Ammon's horn (tissue), 1 donor: ENCODE data around the gene FNDC5.

Experiments used
- DNase-seq: peaks from one replicate; pipeline ENCODE4 v3.0.0-alpha.2; 2016; ENCODE audit warnings: low spot score

FNDC5 gene

DNA sequence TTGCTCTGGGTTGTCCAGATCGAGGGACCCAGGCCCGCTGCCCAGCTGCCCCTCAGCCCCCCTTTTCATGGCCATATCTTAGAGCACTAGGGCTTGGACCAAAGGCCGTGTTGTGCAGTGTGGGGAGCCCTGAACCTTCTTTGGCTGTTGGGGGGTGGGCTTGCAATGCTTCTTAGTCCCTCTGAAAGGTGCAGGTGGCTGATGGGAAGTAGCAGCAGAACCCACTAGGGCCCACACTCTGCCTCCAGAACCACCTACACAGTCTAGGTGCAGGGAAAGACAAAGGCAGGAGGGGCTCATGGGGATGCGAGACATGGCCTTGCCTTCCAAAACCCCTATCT, 13.3 kb upstream of the FNDC5 start:
- no peak for DNase-seq

DNA sequence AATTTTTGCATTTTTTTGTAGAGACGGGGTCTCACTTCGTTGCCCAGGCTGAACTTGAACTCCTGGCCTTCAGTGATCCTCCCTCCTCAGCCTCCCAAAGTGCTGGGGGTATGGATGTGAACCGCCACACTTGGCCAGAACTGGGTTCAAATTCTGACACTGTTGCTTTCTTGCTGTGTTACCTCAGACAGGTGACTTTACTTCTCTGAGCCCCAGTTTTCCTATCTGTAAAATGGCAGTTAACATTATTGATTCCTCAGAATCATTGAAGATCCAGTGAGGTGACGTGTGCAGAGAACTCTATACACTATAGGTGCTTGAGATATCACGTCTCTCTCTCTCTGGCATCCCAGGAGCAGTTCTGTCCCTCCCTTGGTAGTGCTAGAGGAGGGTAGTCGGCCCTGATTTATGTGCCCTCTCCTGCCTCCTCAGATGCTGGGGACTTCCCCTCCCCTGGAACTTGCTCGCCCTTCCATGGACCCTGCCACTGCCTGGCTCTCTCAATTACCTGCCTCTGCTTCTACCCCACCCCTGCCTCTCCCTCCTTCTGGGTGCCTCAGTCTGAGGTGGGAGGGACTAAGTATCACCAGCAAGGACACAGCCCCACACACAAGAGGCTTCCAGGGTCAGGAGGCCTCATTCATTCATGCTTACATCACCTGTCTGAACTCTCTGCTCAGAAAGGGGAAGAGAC, 12.8 kb upstream of the FNDC5 start:
- DNase-seq = no peak

DNA sequence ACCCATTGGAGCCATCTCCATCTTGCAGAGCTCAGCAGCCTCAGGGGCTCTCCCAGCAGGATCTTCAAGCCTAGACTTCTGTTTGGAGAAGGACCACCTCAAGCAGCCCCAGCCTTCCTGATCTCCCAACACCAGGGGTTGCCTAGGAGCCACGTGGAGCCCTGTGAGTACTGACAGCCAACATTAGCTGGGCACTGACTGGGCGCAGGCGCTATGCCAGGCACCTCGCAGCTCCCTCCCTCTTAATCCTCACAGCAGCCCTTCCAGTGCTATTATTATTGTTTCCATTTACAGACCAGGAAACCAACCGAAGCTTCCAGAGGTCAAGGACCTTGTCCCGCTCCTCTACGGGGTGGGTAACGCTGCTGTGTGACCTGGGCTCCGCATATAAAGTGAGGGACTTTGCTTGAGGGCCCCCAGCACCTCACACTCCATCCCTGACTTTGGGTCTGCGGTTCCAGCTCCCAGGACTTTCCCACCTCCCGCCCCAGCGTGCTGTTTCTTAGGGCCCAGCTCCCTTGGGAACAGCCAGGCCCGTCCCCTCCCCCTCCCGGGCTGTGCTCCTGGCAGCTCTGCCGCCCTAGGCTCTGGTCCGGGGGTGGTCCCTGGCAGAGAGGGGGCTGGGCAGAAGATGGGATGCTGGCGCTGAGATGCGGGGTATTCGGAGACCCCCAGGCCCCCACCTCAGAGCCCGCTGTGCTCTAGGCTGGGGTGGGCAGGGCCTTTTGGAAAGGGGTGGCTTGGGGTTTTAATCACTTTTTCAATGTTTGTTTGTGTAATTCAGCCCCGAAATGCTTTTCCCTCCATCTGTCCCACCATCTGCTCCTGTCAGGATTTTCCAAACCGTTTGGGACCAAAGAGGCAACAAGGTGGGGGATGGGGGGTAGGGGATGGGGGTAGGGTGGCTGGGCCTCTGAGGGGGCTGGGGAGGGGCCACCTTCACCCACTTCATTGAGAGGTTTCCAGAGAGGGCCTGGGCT, 11.4 kb upstream of the FNDC5 start:
- DNase-seq = peak; percentile 69

DNA sequence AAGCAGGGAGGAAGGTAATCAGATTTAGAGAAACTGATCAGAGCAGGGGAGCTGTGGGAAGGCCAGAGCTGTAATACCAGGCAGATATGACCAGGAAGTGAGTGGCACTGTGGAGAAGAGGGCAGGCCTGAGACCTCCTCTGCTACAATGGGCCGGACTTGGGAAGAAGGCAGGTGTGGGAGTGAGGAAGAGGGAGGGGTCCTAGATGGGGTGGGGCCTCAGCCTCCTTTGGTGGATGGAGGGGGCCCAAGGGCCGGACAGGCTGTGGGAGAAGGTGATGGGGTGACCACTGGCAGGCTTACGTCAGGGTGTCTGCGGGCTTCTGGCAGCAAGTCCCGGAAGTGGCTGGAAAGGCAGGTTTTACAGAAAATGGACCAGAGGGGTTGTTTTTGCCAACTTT, 10.6 kb upstream of the FNDC5 start:
- no peak for DNase-seq

DNA sequence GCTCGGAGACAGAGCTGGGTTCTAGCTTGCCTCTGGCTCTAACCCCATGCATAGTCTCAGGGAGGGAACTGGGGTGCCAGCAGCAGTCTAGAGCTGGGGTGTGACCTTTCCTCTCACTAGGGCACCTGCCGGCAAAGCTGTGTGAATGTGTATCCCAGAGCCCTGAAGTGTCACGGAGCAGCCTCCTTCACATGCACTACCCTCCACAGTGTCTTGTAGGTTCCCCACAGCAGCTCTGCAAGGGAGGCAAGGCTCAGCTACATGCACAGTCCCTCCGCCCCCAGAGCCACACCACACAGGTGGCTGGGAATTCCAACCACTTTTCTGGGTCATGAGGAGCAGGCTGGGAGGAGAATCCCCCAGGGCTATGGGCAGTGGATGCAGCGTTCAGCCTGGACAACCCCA, 7.9 kb upstream of the FNDC5 start:
- no peak for DNase-seq

DNA sequence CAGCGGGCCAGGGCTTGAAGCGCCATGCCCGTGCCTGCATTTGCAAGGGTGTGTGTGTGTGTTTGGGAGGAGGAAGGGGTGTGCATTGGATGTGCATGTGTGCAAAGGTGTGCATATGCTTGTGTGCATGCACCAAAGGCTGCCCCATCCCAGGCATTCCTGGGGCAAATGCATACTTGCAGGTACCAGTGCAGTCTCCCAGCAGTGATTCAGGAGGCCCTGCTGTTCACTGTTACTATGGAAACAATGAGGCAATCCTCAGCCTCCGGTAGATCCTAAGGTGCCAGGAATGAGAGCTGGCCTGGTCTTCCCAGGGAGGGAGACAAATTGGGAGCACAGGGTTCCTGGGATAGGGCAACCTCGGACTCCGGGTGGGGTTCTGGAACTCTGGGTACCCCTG, 7.5 kb upstream of the FNDC5 start:
- peak; percentile 64 for DNase-seq

DNA sequence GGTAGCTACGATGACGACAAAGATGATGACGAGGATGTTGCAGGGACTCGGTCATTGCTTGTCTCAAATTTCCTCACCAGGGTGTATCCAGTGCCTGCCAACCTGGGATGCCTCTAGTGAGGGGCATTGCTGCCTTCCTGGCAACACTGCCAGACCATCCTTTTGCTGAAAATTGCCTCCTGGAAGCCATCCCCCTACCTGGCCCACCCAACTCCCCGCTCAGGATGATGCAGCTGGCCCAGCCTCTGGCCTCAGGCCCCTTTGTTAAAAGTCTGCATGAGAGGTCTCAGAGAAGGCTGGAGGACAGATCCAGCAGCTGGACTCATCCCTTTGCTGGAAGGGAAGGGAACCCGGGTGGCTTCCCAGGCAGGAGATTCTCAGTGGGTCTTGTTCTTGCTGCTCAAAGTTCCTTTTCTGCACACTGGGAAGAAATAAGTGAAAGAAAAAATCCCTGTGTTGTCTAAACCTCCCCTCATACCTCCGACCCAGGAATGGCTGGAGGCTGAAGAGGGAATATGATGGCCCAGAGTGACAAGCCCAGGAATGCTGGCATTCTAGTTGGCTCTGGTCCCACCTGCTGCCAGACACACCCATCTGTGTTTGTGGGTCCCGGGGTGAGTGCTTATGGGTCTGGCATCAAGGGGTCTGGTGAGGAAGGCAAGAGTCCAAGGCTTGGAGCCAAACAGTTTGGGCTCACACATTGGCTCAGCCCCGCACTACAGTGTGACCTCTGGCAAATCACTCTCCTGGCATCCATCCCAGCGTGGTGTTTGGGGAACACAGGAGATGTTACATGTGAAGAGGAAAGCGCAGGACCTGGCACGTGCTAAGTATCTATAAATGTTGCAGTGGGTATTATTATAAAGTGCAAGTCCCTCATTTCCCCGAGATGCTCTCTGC, 6.7 kb upstream of the FNDC5 start:
- no peak for DNase-seq

DNA sequence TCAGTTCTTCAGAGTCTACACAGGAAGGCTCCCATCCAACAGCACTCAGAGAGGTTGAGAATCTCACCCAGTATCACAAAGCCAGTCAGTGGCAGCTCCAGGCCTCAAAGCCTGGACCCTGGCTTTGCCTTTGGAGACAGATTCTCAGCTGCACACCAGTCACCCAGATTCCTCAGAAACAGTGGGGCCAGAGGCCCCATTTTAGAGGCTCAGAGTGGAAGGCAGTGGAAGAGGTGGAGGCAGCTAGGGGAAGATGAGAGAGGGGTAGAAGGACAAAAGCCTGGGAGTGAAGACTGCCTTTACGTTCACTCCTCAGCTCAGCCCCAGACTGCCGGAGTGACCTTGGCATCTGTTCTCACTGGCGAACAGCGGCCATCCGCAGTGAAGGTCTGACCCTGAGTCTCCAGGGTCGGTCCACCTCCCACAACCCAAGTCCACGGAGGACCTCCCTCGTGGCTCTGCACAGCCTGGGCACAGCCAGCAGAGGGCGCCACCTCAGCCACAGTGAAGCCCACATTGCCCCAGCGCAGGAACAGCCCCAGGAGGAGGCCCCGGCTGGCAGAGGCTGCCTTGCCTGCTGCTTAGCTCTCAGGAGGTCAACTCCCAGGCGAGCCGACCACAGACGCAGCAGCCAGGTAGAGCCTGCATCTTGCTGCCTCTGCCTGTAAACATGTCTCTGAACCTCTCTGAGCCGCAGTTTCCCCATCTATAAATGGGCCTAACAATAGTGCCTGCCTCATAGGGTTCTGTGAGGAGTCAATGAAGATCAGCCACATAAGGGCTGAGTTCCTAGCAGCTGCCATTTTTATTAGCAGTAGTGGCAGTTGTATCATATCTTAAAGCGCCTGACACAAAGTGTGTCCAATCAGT, 5.9 kb upstream of the FNDC5 start:
- peak; percentile 71 for DNase-seq

DNA sequence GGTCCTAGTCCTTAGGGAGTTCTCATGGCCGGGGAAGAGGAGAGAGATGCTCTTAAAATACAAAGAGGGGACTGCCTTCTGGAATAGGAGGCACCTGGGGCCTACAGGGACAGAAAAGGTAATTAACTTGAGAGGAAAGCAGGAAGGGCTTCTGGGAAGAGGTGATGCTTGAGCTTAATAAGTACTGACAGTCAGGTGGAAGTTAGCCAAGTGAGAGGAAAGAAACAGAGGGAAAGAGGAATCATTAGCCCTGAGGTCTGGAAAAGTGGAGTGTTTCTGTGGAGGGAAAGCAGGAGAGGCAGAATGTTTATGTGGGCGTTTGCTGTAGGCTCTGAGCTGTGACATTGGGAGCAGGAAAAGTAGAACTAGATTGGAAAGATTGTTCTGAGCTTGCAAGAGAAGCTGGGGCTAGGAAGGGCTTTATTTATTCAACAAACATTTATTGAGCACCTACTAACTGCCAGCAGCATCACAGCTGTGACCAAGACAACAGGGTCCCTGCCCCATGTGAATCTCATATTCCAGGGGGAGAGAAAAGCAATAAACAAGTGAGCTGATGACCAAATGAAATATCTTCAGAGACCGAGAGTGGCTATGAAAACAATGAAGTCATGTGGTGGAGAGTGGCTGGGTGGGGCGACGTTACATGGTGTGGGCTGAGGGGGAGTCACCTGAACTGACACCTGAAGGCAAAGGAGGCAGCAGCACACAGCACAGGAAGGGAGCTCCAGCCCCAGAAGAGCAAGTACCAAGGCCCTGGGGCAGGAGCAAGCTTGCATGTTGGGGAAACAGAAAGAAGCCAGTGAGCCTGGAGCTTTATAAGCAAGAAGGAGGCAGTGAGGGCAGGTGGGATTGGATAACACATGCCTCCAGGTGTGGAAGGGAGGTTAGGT, 4.4 kb upstream of the FNDC5 start:
- no peak for DNase-seq

DNA sequence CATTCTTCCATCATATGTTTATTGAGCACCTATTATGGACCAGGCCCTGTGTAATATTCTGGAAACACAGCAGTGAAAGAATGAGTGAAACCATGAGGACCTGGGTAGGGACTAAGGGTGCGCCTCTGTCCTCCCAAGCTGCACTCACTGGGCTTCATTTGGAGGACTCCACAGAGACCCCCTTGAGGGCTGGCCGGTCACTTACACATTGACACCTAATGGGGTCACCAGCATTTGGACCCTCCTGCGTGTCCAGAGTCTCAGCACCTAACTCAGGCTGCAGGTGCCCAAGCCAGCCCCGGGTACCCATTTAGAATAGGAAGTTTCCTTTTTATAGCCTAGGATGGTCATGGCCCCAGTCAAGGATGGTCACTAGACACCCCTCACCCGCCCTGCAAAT, 2.8 kb upstream of the FNDC5 start:
- DNase-seq = no peak

DNA sequence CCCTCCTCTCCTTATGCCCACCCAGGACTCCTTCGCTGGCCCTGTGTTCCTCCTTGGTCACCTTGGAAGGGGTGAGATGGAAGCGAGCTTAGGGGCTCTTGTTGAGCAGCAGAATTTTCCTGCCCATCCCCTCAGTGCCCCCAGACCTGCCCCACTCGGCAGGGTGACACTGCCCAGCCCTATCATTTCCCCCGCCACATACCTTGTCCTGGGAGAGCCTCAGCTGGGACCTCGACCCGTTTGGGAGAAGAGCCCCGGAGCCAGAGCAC, 1.4 kb upstream of the FNDC5 start:
- DNase-seq = no peak

DNA sequence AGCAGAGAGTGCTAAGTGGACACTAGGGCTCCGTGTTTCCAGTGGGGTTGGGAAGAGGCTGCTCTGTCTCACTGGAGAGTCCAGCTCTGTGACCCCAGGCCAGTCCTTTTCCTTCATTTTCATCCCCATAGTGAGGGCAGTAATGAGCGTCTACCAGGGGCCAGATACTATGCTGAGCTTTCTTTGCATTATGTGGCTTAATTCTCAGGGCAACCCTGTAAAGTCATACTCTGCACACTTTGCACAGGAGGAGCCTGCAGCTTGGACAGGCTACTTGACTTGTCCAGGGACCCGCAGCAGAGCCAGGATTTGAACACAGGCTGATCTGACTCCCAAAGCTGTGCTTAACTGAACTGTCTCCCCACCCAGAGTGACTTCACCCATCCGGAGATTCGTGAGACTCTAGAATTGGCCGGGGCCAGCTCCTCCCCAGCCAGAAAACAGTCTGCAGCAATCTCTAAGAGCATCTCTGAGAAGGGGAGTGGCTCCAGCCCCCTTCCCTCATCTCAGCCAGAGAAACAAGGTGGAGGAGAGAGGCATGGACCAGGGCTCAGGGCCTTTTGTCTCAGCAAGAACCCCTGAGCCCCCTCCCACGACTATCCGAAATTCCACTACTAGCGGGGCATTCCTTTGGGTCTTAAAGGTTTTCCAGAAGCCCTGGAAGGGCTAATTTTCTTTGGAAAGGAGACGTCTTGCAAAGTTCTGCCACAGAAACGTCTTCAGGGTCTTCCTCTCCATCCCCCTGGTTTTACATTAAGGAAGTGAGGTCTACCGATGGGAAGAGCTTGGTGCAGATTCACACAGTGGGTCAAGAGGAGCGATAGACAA, 866 bp upstream of the FNDC5 start:
- DNase-seq = no peak

DNA sequence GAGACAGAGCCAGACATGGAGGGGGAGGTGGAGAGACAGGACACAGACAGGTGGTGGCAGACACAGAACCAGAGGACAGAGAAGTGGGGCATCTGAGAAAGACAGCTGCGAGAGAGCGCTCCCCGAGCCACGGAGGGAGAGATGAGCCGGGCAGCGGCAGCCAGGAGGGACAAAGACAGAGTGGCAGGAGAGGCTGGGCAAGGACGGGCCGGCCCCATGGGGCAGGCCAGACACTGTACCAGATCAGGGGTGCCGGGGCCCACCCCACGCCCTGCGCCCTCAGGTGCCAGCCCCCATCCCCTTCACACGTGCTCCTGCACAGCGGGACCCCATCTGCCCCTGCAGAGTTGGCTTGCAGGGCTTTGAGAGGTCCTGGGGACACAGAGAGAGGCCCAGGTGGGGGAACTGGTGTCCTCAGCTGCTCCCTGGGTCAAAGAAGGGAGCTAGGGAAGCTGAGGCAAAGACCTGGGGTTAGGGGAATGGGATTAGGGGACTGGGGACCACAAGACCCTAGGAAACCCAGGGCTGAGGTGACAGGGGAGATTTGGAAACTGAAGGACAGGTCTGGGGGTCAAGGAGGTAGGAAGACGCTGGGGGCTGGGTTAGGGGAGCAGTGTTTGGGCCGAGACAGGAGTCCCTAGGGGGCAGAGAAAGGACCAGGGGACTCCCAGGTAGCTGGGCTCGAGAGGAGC, 643 bp downstream of the FNDC5 start:
- no peak for DNase-seq

DNA sequence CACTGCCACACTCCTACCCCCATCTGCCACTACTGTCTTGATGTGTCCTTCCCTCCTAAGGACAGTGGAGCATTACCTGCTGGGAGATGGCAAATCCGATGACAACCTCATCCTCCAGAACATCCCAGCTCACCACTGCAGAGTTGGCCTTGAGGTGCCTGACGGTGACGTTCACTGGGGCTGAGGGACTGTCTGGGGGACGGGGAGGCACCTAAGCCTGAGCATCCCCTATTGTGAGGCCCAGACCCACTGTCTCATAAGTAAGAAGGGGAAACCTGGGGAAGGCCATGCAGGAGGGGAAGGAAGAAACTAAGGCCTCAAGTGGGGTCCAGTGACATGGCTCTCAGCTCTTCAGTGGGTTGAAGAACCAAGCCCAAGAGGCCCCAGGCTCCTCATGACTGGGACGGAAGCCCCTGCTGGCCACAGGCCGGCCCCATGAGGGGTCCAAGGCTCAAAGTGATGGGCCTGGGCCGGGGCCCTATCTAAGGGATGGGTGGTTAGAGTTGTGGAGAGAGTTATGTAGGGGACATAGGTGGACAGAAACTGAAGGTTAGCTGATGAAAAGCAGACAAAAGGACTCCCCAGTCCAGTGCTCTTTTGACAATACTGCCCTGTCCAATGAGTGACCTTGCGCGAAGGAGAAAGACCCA, 1.8 kb downstream of the FNDC5 start:
- DNase-seq = no peak

DNA sequence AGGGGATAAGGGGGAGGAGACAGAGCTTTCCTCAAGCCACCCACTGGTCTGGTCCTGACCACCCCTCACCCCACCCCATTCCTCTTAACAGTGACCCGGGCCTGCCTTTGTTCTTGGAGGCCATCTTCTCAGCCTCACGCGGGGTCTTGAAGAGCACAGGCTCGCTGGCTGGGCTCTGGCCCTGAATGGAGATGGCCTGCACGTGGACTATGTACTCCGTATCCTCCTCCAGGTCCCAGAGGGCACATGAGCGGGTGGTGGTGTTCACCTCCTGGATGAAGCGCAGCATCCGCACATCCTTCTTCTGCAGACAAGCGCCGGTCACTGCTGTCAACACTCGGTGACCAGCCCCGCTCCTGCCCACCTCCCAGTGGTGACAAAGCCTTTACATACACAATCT, 2.6 kb downstream of the FNDC5 start:
- no peak for DNase-seq

DNA sequence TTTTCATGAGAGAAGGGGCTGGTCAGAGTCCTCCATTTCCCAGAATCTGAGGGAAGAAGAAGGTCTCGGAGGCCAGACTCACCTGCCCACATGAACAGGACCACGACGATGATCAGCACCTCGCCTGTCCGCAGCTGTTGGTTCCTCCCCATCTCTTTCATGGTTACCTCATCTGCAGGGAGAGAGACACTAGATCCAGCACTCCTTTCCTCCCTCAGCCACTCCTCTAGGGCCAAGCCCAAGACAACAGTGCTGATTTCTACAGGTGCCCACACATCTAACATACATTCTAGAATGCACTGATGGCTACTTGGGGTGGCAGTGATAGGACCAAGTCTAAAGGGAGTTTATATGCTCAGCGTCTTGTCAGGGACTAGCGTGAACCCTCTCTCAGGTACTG, 3.0 kb downstream of the FNDC5 start:
- DNase-seq = no peak

DNA sequence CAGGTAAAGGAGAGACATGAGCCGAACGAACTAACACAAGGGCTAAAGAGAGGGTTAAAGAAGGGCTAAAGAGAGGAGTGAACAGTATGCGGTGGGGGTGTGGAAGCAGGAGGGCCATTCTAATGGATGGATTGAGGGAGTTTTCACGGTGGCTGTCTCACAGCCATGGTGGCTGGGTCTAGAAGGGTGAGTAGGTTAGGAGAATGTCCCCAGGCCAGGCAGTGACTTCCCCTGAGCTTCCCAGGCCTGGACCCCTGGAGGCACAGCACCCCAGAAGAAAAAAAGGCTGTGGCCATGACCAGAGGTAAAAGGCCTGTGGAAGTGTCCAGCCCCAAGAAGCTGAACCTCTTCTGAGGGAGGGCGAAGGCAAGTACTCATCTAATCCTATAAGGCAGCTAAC, 3.6 kb downstream of the FNDC5 start:
- DNase-seq = no peak

DNA sequence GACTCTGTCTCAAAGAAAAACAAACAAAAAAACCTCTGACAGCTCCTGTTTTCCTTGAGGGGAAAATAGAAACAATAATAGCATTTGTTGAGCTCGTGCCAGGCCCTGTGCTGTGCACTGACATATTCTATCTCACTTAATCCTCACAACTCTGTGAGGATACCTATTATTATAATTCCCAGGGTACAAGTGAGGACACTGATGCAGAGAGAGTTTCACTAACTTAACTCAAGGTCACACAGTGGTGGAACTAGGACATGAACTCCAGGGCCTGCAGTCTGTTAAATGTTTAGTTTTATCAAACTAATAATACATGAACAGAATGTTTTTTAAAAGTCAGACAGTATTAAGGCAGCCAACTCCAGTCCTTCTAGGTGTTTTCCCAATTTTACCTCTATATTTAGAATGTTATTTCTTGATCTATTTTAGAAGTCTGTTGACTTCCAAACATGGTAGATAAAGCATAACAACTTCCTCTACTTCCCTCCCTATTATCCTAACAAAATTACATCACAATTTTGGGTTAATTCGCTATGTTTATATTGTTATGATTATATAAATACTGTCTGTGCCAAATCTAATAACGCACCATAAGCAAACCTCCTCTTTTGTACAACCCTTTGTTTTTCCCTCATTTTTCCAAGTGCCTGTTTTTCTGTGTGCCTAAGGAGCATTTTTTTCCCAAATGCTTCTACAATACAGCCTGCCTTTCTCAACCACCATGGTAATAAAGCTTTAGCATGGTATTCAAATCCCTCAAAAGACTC, 4.9 kb downstream of the FNDC5 start:
- no peak for DNase-seq
